ENCODE measurements around the gene ANGPTL4. TPM values are rescaled to one million over a fixed set of nuclear protein-coding genes. Genes with fewer than 3 reads are reported as not detected.
A peak's percentile ranks its signal among the peaks of the same experiment; 100 is the strongest.
"Not testable (repeated sequence)": the region's sequence is repeated elsewhere in the genome, so short reads cannot be mapped to it uniquely, and the experiment has no call there.

ANGPTL4 gene
- total and polyA plus RNA-seq, 7 experiments from 2014 or later, result 1.1 TPM; not detected in 6

- H3K4me3 Mint-ChIP-seq; H3K27me3 Mint-ChIP-seq; H3K36me3 ChIP-seq (ENCODE audit: control insufficient read depth in 2 of 3, insufficient read depth in 3 of 3, low read length in 3 of 3); DNase-seq; H3K4me3 ChIP-seq (ENCODE audit: low read length); ATAC-seq; H3K27me3 ChIP-seq (ENCODE audit: control insufficient read depth in 2 of 2, insufficient read depth in 2 of 2, low read length in 2 of 2); H3K4me1 ChIP-seq (ENCODE audit: control insufficient read depth in 2 of 2, insufficient read depth in 2 of 2, low read length in 2 of 2); H3K9me3 Mint-ChIP-seq; CTCF ChIA-PET; H3K9me3 ChIP-seq (ENCODE audit: control insufficient read depth in 2 of 3, low read length in 3 of 3); H3K27ac ChIP-seq (ENCODE audit: low read depth, low read length); intact Hi-C loops (cut with micrococcal nuclease): not testable (repeated sequence)
- POLR2A ChIA-PET, result interaction anchor here (0.7 kb wide), 1 partner anchor 526 kb away, joined by 5 read pairs; no protein-coding TSS in a partner anchor
- Mint-ChIP-seq H3K36me3 (peaks cover 0 to 22% (median 4%) of the 10 kb centered on the region in 5 donors), H3K27ac (peak overlapping the region in 1 of 9 donors; percentile 36), H3K4me1 (peaks cover 6 to 21% (median 12%) of the 10 kb centered on the region in 7 donors)
Observed at GRCh38 chr19:8376373-8376974, 12.5 kb downstream of the ANGPTL4 start.

- CTCF ChIA-PET, result no interaction called here
- ATAC-seq, result no peak
- Mint-ChIP-seq H3K4me3 (peak overlapping the region in 1 of 10 donors; percentile 3), H3K9me3 (no peaks in the 10 kb centered on the region), H3K27me3 (no peaks in the 10 kb centered on the region), H3K4me1 (peaks cover 6 to 21% (median 12%) of the 10 kb centered on the region in 7 donors), H3K27ac (no peak overlapping the region), H3K36me3 (peaks cover 0 to 22% (median 4%) of the 10 kb centered on the region in 5 donors)
- POLR2A ChIA-PET, result interaction anchor here (0.7 kb wide), 1 partner anchor 18 kb away, joined by 3 read pairs; no protein-coding TSS in a partner anchor
- no peak overlapping the region for H3K4me3 ChIP-seq (ENCODE audit: low read length)
- DNase-seq, result no peak
- H3K9me3 ChIP-seq (ENCODE audit: control insufficient read depth in 2 of 3, low read length in 3 of 3), result no peaks in the 10 kb centered on the region
- intact Hi-C loops (cut with micrococcal nuclease), result no loop called here
- H3K27ac ChIP-seq (ENCODE audit: low read depth, low read length), result no peak overlapping the region
- H3K36me3 ChIP-seq (ENCODE audit: control insufficient read depth in 2 of 3, insufficient read depth in 3 of 3, low read length in 3 of 3), result peaks cover 0 to 4% (median 0%) of the 10 kb centered on the region in 3 experiments
- H3K4me1 ChIP-seq (ENCODE audit: control insufficient read depth in 2 of 2, insufficient read depth in 2 of 2, low read length in 2 of 2), result peaks cover 0 to 9% of the 10 kb centered on the region in 2 donors
- H3K27me3 ChIP-seq (ENCODE audit: control insufficient read depth in 2 of 2, insufficient read depth in 2 of 2, low read length in 2 of 2), result no peaks in the 10 kb centered on the region
Observed at GRCh38 chr19:8377598-8377997, 13.6 kb downstream of the ANGPTL4 start.

GRCh38 chr19:8379156-8379891 is 15.4 kb downstream of the ANGPTL4 start:
- H3K4me3 Mint-ChIP-seq; H3K27ac ChIP-seq (ENCODE audit: low read depth, low read length); H3K27me3 Mint-ChIP-seq; H3K27me3 ChIP-seq (ENCODE audit: control insufficient read depth in 2 of 2, insufficient read depth in 2 of 2, low read length in 2 of 2); H3K36me3 ChIP-seq (ENCODE audit: control insufficient read depth in 2 of 3, insufficient read depth in 3 of 3, low read length in 3 of 3); H3K9me3 ChIP-seq (ENCODE audit: control insufficient read depth in 2 of 3, low read length in 3 of 3); H3K4me3 ChIP-seq (ENCODE audit: low read length); CTCF ChIA-PET; intact Hi-C loops (cut with micrococcal nuclease); DNase-seq; H3K27ac Mint-ChIP-seq; ATAC-seq; H3K9me3 Mint-ChIP-seq; H3K4me1 ChIP-seq (ENCODE audit: control insufficient read depth in 2 of 2, insufficient read depth in 2 of 2, low read length in 2 of 2): not testable (repeated sequence)
- POLR2A ChIA-PET, result interaction anchor here (0.8 kb wide), 1 partner anchor 11 kb away, joined by 3 read pairs; no protein-coding TSS in a partner anchor
- peaks cover 0 to 18% (median 4%) of the 10 kb centered on the region in 5 donors for H3K36me3 Mint-ChIP-seq
- peaks cover 6 to 18% (median 12%) of the 10 kb centered on the region in 7 donors for H3K4me1 Mint-ChIP-seq

GRCh38 chr19:8384569-8384968 is 20.6 kb downstream of the ANGPTL4 start:
- H3K27ac Mint-ChIP-seq; H3K27me3 Mint-ChIP-seq; POLR2A ChIA-PET; H3K36me3 ChIP-seq (ENCODE audit: control insufficient read depth in 2 of 3, insufficient read depth in 3 of 3, low read length in 3 of 3); H3K27ac ChIP-seq (ENCODE audit: low read depth, low read length); H3K9me3 Mint-ChIP-seq; H3K4me3 Mint-ChIP-seq; intact Hi-C loops (cut with micrococcal nuclease); H3K4me3 ChIP-seq (ENCODE audit: low read length); DNase-seq; H3K27me3 ChIP-seq (ENCODE audit: control insufficient read depth in 2 of 2, insufficient read depth in 2 of 2, low read length in 2 of 2); H3K4me1 ChIP-seq (ENCODE audit: control insufficient read depth in 2 of 2, insufficient read depth in 2 of 2, low read length in 2 of 2); H3K9me3 ChIP-seq (ENCODE audit: control insufficient read depth in 2 of 3, low read length in 3 of 3); ATAC-seq: not testable (repeated sequence)
- Mint-ChIP-seq H3K36me3 (peaks cover 2 to 16% (median 10%) of the 10 kb centered on the region in 5 donors), H3K4me1 (peaks cover under 1 to 13% (median 6%) of the 10 kb centered on the region in 7 donors)
- CTCF ChIA-PET, result interaction anchor here (0.6 kb wide), 1 partner anchor 1422 kb away, joined by 5 read pairs; no protein-coding TSS in a partner anchor

- ATAC-seq; H3K27me3 ChIP-seq (ENCODE audit: control insufficient read depth in 2 of 2, insufficient read depth in 2 of 2, low read length in 2 of 2); H3K4me3 ChIP-seq (ENCODE audit: low read length); H3K27ac ChIP-seq (ENCODE audit: low read depth, low read length); CTCF ChIA-PET; DNase-seq; H3K36me3 ChIP-seq (ENCODE audit: control insufficient read depth in 2 of 3, insufficient read depth in 3 of 3, low read length in 3 of 3); H3K27me3 Mint-ChIP-seq; H3K27ac Mint-ChIP-seq; H3K9me3 ChIP-seq (ENCODE audit: control insufficient read depth in 2 of 3, low read length in 3 of 3); H3K4me1 ChIP-seq (ENCODE audit: control insufficient read depth in 2 of 2, insufficient read depth in 2 of 2, low read length in 2 of 2); POLR2A ChIA-PET; intact Hi-C loops (cut with micrococcal nuclease); H3K9me3 Mint-ChIP-seq; H3K4me3 Mint-ChIP-seq: not testable (repeated sequence)
- Mint-ChIP-seq H3K36me3 (peaks cover 0 to 13% (median 8%) of the 10 kb centered on the region in 5 donors), H3K4me1 (peaks cover 4 to 15% (median 6%) of the 10 kb centered on the region in 7 donors)
Observed at GRCh38 chr19:8385103-8385502, 21.1 kb downstream of the ANGPTL4 start.

GRCh38 chr19:8385566-8385965 is 21.6 kb downstream of the ANGPTL4 start:
- CTCF ChIA-PET; H3K27ac Mint-ChIP-seq; H3K4me1 ChIP-seq (ENCODE audit: control insufficient read depth in 2 of 2, insufficient read depth in 2 of 2, low read length in 2 of 2); H3K4me3 ChIP-seq (ENCODE audit: low read length); H3K36me3 ChIP-seq (ENCODE audit: control insufficient read depth in 2 of 3, insufficient read depth in 3 of 3, low read length in 3 of 3); H3K4me3 Mint-ChIP-seq; POLR2A ChIA-PET; DNase-seq; H3K27ac ChIP-seq (ENCODE audit: low read depth, low read length); intact Hi-C loops (cut with micrococcal nuclease); H3K27me3 Mint-ChIP-seq; H3K9me3 Mint-ChIP-seq; H3K27me3 ChIP-seq (ENCODE audit: control insufficient read depth in 2 of 2, insufficient read depth in 2 of 2, low read length in 2 of 2); ATAC-seq; H3K9me3 ChIP-seq (ENCODE audit: control insufficient read depth in 2 of 3, low read length in 3 of 3): not testable (repeated sequence)
- Mint-ChIP-seq H3K4me1 (peaks cover 4 to 12% (median 7%) of the 10 kb centered on the region in 7 donors), H3K36me3 (peaks cover 0 to 13% (median 8%) of the 10 kb centered on the region in 5 donors)

Data from naive thymus-derived CD4-positive, alpha-beta T cell (primary cell).